Fibroblast of mammary gland (primary cell): ENCODE data around the gene MCU.
"Not testable (repeated sequence)": the region's sequence is repeated elsewhere in the genome, so short reads cannot be mapped to it uniquely, and the experiment has no call there.

Source experiments
- DNase-seq: peaks from one replicate; pipeline ENCODE4 v3.0.0-alpha.2; 2010; ENCODE audit warnings: low read depth
- H3K4me3 ChIP-seq: 2 replicates; pipeline ENCODE4 v1.5.1; 2011; ENCODE audit warnings: low read depth, mild to moderate bottlenecking, low read length, moderate library complexity; ENCODE audit not compliant: control insufficient read depth
- CTCF ChIP-seq: conservative IDR thresholded peaks from 2 replicates; pipeline ENCODE4 v1.5.1; 2011; ENCODE audit warnings: low read depth, low read length, inconsistent platforms; ENCODE audit not compliant: control insufficient read depth, insufficient read depth

The MCU gene

GRCh38 chr10:72759584-72759983, 67.6 kb downstream of the MCU start:
- H3K4me3 ChIP-seq: no peak overlapping the region
- no peak for DNase-seq
- TF ChIP-seq CTCF: no peak

- H3K4me3 ChIP-seq: no peak overlapping the region
- no peak for TF ChIP-seq CTCF
- DNase-seq: no peak
Measured at GRCh38 chr10:72761498-72761897, 69.6 kb downstream of the MCU start.

GRCh38 chr10:72762042-72762441, 70.1 kb downstream of the MCU start:
- DNase-seq: peak; percentile 12
- TF ChIP-seq CTCF: no peak
- no peak overlapping the region for H3K4me3 ChIP-seq

- H3K4me3 ChIP-seq: no peak overlapping the region
- DNase-seq: no peak
- TF ChIP-seq CTCF: no peak
Measured at GRCh38 chr10:72763201-72763600, 71.3 kb downstream of the MCU start.

- TF ChIP-seq CTCF: no peak
- DNase-seq: peak; percentile 59
- no peak overlapping the region for H3K4me3 ChIP-seq
Measured at GRCh38 chr10:72764151-72764550, 72.2 kb downstream of the MCU start.

GRCh38 chr10:72765051-72765745, 73.3 kb downstream of the MCU start:
- TF ChIP-seq CTCF: no peak
- H3K4me3 ChIP-seq: no peak overlapping the region
- peak; percentile 23 for DNase-seq

GRCh38 chr10:72771195-72771594, 79.3 kb downstream of the MCU start:
- H3K4me3 ChIP-seq, DNase-seq: not testable (repeated sequence)
